Heart left ventricle (tissue), 16 donors: ENCODE measurements around the gene RSKR. TPM values are rescaled to one million over a fixed set of nuclear protein-coding genes. Genes with fewer than 3 reads are reported as not detected.

Experiments
- ATAC-seq, 4 donors: fragments of 200-7000 bp; cut with Tn5 transposase; one replicate each; pipeline ENCODE4 v1.9.1; 2020 to 2022; ENCODE audit warnings: moderate library complexity in 4 of 4, mild to moderate bottlenecking in 3 of 4, moderate number of reproducible peaks in 1 of 4
- DNase-seq, 5 donors: peaks; one replicate each; pipeline ENCODE4 v3.0.0-alpha.2; 2020
- H3K27ac ChIP-seq, 12 donors: fragments of 200-600 bp; sonication (generic) in 4 of 12; one replicate each; pipeline versions ENCODE4 v1.5.0 to v1.8.0; 2016 to 2022; ENCODE audit warnings: mild to moderate bottlenecking in 2 of 12
- H3K27me3 ChIP-seq, 9 donors: fragments of 200-600 bp; sonication (generic) in 2 of 9; one replicate each; pipeline versions ENCODE4 v1.5.1 to v1.8.0; 2016 to 2022; ENCODE audit warnings: mild to moderate bottlenecking in 3 of 9
- H3K36me3 ChIP-seq, 9 donors: fragments of 200-600 bp; sonication (generic) in 2 of 9; one replicate each; pipeline versions ENCODE4 v1.5.0 to v1.8.0; 2018 to 2022; ENCODE audit warnings: mild to moderate bottlenecking in 2 of 9
- H3K4me1 ChIP-seq, 12 donors: fragments of 200-600 bp; sonication (generic) in 4 of 12; one replicate each; pipeline versions ENCODE4 v1.5.0 to v1.8.0; 2016 to 2022; ENCODE audit warnings: mild to moderate bottlenecking in 3 of 12
- H3K4me3 ChIP-seq, 12 donors: fragments of 200-600 bp; sonication (generic) in 4 of 12; one replicate each; pipeline versions ENCODE4 v1.5.0 to v1.8.0; 2017 to 2022; ENCODE audit warnings: mild to moderate bottlenecking in 9 of 12, moderate library complexity in 4 of 12
- H3K9me3 ChIP-seq, 12 donors: fragments of 200-600 bp; sonication (generic) in 4 of 12; one replicate each; pipeline versions ENCODE4 v1.5.0 to v1.8.0; 2016 to 2022; ENCODE audit warnings: mild to moderate bottlenecking in 1 of 12
- POLR2A ChIP-seq, 2 donors: fragments of 450-650 bp; IDR thresholded peaks; one replicate each; pipeline ENCODE4 v1.6.1; 2017; ENCODE audit warnings: antibody characterized with exemption in 2 of 2, mild to moderate bottlenecking in 2 of 2, moderate library complexity in 2 of 2
- WGBS, 4 donors: extraction: QIAGEN DNeasy Blood & Tissue Kit in 2 of 4; methylation state at CpG; one replicate each; pipeline versions ENCODE4 v1.1.5 to v1.1.7; 2013 to 2018; 5-methylcytosine and 5-hydroxymethylcytosine counted together
- intact Hi-C, 10 donors: fragments of 100-400 bp; cut with DNase I; formaldehyde crosslinking; loops; one replicate each; pipeline versions ENCODE4 v1.11.1 to v1.14.2; 2022
- polyA plus RNA-seq, 2 donors: library from polyadenylated mRNA; stranded (reverse); fragments of 200-250 nt; gene quantifications; one replicate each; pipeline ENCODE4 v1.2.3, GENCODE V29; 2013
- total RNA-seq, 9 donors: library from RNA; depleted of rRNA in 2 of 9; stranded (reverse); fragments of >200 nt in 2 of 9; fragmentation: NEBNext Ultra II Directional in 3 of 9; extraction: Animal tissue kit (Norgen Biotek cat#: 25700) in 3 of 9; gene quantifications; one replicate each; pipeline versions ENCODE4 v1.1.0 to v1.2.4, GENCODE V29; 2016 to 2023
- TF ChIP-seq, protein P1 (sequence below), 12 donors: fragments of 200-600 bp; sonication (generic) in 4 of 12; IDR thresholded peaks; one replicate each; pipeline versions ENCODE4 v1.5.0 to v1.8.0; 2018 to 2022; ENCODE audit warnings: antibody characterized with exemption in 12 of 12, mild to moderate bottlenecking in 5 of 12
- donor health status: ischemic (EF 13 %, LVEDD 7.1; RV severe dilation, severe dysfunction).
- donor health status: healthy with polysubstance abuse.
- donor health status: DM: no; HTN: yes; CAD: no.
- donor health status: DM: no; HTN: no; CAD: no.
- donor health status: ischemic (EF 25% LVEDD 6.9; RV normal size, moderate dysfunction).
- donor health status: ischemic (EF 25% LVEDD 5.7; RV mildly dilated, moderate dysfunction).
- donor health status: healthy.
- donor health status: DM: yes; HTN: yes; CAD: no.
- donor health status: ischemic (EF 35%, LVEDD 5.7; RV mildly dilated, moderate dysfunction).
- donor health status: nonischemic (EF 11% LVEDD 7.7; RV severe dilation, severe dysfunction).
- donor health status: DM: yes; HTN: yes; CAD: no.
- donor health status: PGD.
- donor health status: ischemic (EF 29% LVEDD 5.4; RV normal size, mild dysfunction).
- donor health status: nonischemic (EF 23%, LVEDD 6.1; RV moderate dilation, normal function).

RSKR gene
- total and polyA plus RNA-seq, 11 donors, result 2.8 to 8.3 (median 4.2) TPM

DNA sequence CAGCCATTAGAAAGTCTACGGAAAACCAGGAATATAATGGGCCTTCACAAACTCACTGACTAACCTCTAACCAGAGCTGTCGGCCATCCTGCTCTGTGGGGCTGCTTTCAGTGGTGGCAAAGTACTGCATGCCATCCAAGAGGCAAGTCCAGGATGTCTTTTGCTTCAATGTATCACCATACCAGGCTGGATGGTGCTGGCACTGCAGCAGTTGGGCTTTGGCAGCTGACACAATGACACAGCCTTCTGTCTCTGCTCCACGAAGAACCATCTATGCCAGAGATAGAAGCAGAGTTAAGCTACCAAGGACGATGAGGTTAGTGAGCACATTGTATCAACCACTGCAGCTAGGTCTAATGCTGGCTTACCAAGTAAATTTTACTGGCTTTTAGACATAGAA is 9.7 kb upstream of the RSKR start:
- peak in 2 of 5 donors; percentile 33 to 43 for DNase-seq
- Histone ChIP-seq H3K36me3 (peaks cover 2 to 99% (median 93%) of the 10 kb centered on the region in 9 donors), H3K4me1 (peaks cover 0 to 16% (median 0%) of the 10 kb centered on the region in 12 donors), H3K4me3 (no peak overlapping the region), H3K27ac (peak overlapping the region in 8 of 12 donors; percentile 4 to 64 (median 27)), H3K27me3 (no peaks in the 10 kb centered on the region), H3K9me3 (no peaks in the 10 kb centered on the region)
- peak; percentile 79 to 87 (median 82) for ATAC-seq
- TF ChIP-seq, protein P1, sequence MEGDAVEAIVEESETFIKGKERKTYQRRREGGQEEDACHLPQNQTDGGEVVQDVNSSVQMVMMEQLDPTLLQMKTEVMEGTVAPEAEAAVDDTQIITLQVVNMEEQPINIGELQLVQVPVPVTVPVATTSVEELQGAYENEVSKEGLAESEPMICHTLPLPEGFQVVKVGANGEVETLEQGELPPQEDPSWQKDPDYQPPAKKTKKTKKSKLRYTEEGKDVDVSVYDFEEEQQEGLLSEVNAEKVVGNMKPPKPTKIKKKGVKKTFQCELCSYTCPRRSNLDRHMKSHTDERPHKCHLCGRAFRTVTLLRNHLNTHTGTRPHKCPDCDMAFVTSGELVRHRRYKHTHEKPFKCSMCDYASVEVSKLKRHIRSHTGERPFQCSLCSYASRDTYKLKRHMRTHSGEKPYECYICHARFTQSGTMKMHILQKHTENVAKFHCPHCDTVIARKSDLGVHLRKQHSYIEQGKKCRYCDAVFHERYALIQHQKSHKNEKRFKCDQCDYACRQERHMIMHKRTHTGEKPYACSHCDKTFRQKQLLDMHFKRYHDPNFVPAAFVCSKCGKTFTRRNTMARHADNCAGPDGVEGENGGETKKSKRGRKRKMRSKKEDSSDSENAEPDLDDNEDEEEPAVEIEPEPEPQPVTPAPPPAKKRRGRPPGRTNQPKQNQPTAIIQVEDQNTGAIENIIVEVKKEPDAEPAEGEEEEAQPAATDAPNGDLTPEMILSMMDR (IDR thresholded peaks at IDR 0.05), result no peak
- no peak for TF ChIP-seq POLR2A (IDR thresholded peaks at IDR 0.05)
- intact Hi-C loops, result no loop called here
- WGBS, 4 donors, result 72 to 84% (median 79%) methylated on average over 4 of the region's 4 CpGs

DNA sequence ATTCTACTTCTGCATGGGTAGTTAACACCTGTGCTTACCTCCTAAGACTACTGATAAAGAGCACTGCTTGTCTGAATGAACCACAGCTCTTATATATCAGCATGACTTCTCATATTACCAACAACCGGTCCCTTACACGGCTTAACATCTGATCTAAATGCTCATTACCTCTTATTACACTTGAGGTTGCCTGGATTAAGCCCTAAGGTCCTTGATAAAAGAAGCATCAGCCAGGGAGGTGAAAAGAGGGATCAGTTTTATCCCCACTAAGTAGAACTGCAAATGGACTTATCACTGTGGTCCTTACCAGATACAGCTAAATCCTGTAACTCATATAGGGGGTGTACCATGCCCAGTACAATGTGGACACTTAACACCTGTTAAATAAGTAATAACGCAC is 8.2 kb upstream of the RSKR start:
- H3K4me3 ChIP-seq, result no peak overlapping the region
- no peak overlapping the region for H3K27ac ChIP-seq
- 89 to 94% (median 93%) methylated on average over 3 of the region's 3 CpGs for WGBS, 4 donors
- H3K4me1 ChIP-seq, result peaks cover 0 to 16% (median 0%) of the 10 kb centered on the region in 12 donors
- no peak for TF ChIP-seq POLR2A (IDR thresholded peaks at IDR 0.05)
- TF ChIP-seq, protein P1 (IDR thresholded peaks at IDR 0.05), result no peak
- H3K36me3 ChIP-seq, result peaks cover 0 to 99% (median 93%) of the 10 kb centered on the region in 9 donors
- DNase-seq, result no peak
- no peak for ATAC-seq
- no peaks in the 10 kb centered on the region for H3K9me3 ChIP-seq
- no peaks in the 10 kb centered on the region for H3K27me3 ChIP-seq
- intact Hi-C loops, result no loop called here

DNA sequence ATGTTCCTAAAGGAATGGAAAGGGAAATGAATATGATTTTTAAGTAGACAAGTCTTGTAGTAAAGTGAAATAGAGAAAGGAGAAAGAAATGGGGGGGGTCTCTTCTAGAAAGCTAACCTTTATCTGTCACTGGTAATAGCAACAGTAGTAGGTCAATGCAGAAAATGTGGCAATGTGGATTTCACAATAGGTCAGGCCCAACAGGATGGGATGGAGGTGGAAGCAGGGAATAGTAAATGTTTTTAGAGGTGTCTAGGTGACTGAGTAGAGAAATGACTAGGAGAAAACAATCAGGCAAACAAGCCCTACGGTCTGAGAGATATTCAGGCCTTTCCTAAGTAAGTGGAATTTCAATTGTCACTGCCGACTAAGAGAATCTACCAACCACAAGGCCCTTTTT is 6.0 kb upstream of the RSKR start:
- TF ChIP-seq, protein P1 (IDR thresholded peaks at IDR 0.05), result no peak
- no peak for TF ChIP-seq POLR2A (IDR thresholded peaks at IDR 0.05)
- DNase-seq, result no peak
- intact Hi-C loops, result no loop called here
- Histone ChIP-seq H3K27ac (no peak overlapping the region), H3K4me1 (peaks cover 0 to 16% (median 0%) of the 10 kb centered on the region in 12 donors), H3K9me3 (no peaks in the 10 kb centered on the region), H3K4me3 (no peak overlapping the region), H3K36me3 (peaks cover 0 to 100% (median 96%) of the 10 kb centered on the region in 9 donors), H3K27me3 (no peaks in the 10 kb centered on the region)
- ATAC-seq, result no peak
- 75 to 84% (median 80%) methylated on average over 2 of the region's 2 CpGs for WGBS, 4 donors

DNA sequence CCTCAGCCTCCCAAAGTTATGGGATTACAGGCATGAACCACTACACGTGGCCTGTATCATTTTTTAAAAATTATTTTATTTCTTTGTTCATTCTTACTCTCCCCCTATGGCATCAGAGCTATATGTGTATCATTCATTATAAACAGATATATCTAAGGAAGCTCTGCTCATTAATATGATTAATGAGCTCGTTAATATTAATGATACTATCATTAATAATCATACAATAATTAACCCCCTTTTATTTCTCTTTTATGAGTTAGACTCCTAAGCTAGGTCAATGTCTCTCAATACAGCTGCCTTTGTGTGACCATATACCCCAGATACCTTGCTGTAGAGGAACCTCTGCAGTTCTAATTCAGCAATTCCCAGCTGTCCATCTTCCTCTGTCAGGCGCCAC is 4.5 kb upstream of the RSKR start:
- Histone ChIP-seq H3K27ac (no peak overlapping the region), H3K4me3 (no peak overlapping the region), H3K36me3 (peaks cover 0 to 100% (median 97%) of the 10 kb centered on the region in 9 donors), H3K9me3 (no peaks in the 10 kb centered on the region), H3K4me1 (peaks cover 0 to 6% (median 0%) of the 10 kb centered on the region in 12 donors), H3K27me3 (no peaks in the 10 kb centered on the region)
- no peak for ATAC-seq
- intact Hi-C loops, result loop anchor here in 1 of 10 donors (10.0 kb wide), 1 partner anchor 74 kb away; no protein-coding TSS in a partner anchor
- WGBS, 4 donors, result 91 to 97% (median 93%) methylated on average over 3 of the region's 3 CpGs
- TF ChIP-seq, protein P1 (IDR thresholded peaks at IDR 0.05), result no peak
- TF ChIP-seq POLR2A (IDR thresholded peaks at IDR 0.05), result no peak
- DNase-seq, result no peak
